DMS79 (cell line): ENCODE data around the gene SBF2.

Source experiments
- DNase-seq: peaks from one replicate; lab custom pipeline; 2025; lab: John Stamatoyannopoulos, UW

The SBF2 gene

GRCh38 chr11:9772218-9772617, 521.8 kb downstream of the SBF2 start:
- DNase-seq = no peak

- no peak for DNase-seq
Measured at GRCh38 chr11:9771071-9771511, 522.9 kb downstream of the SBF2 start.

- no peak for DNase-seq
Measured at GRCh38 chr11:9769621-9770020, 524.4 kb downstream of the SBF2 start.

- no peak for DNase-seq
Measured at GRCh38 chr11:9765320-9766101, 528.5 kb downstream of the SBF2 start.

- DNase-seq = no peak
Measured at GRCh38 chr11:9763301-9763700, 530.7 kb downstream of the SBF2 start.

- no peak for DNase-seq
Measured at GRCh38 chr11:9762531-9762930, 531.5 kb downstream of the SBF2 start.

- DNase-seq = no peak
Measured at GRCh38 chr11:9761441-9761945, 532.5 kb downstream of the SBF2 start.

GRCh38 chr11:9760193-9760575, 533.8 kb downstream of the SBF2 start:
- DNase-seq = no peak

- DNase-seq = no peak
Measured at GRCh38 chr11:9759519-9760192, 534.4 kb downstream of the SBF2 start.

- no peak for DNase-seq
Measured at GRCh38 chr11:9758637-9759518, 535.1 kb downstream of the SBF2 start.

- DNase-seq = peak; percentile 34
Measured at GRCh38 chr11:9757809-9758636, 536.0 kb downstream of the SBF2 start.

- no peak for DNase-seq
Measured at GRCh38 chr11:9756878-9757277, 537.1 kb downstream of the SBF2 start.

GRCh38 chr11:9756461-9756860, 537.6 kb downstream of the SBF2 start:
- no peak for DNase-seq

GRCh38 chr11:9755561-9756185, 538.3 kb downstream of the SBF2 start:
- DNase-seq = no peak

- DNase-seq = no peak
Measured at GRCh38 chr11:9754010-9754471, 540.0 kb downstream of the SBF2 start.

- no peak for DNase-seq
Measured at GRCh38 chr11:9753021-9753420, 541.0 kb downstream of the SBF2 start.

GRCh38 chr11:9752091-9752490, 541.9 kb downstream of the SBF2 start:
- DNase-seq = no peak

GRCh38 chr11:9750551-9750950, 543.5 kb downstream of the SBF2 start:
- DNase-seq = no peak

GRCh38 chr11:9748361-9748970, 545.6 kb downstream of the SBF2 start:
- DNase-seq = no peak

GRCh38 chr11:9747828-9748227, 546.2 kb downstream of the SBF2 start:
- no peak for DNase-seq
